ENCODE data around the gene ARIH1.
"Not testable (repeated sequence)": the region's sequence is repeated elsewhere in the genome, so short reads cannot be mapped to it uniquely, and the experiment has no call there.

Gene ARIH1

DNA sequence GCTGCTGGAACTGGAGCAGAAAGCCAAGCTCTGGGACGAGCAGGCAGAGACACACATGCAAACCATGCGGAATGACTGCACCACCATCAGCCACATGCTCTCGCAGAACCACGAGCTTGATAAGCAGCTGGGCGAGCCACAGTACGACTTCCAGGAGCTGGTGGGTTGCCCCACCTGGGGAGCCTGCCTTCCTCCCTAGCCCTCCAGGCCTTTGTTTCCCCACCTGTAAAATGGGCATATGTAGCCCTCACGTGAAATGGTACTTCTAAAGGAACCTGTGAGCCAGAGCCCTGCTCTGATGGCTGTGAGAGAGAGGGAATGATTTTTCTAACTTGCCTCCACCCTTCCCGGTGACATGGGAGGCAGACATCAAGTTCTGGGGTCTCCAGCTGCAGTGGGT, 135.7 kb downstream of the ARIH1 start:
- Histone ChIP-seq H3K9ac (ENCODE audit: low read length) (no peak overlapping the region), H3K27me3 (replicated peaks; ENCODE audit: control insufficient read depth, insufficient read depth, low read length) (no peaks in the 10 kb centered on the region), H3K36me3 (ENCODE audit: control insufficient read depth, insufficient read depth, low read length, severe bottlenecking) (peaks cover 3% of the 10 kb centered on the region), H3K4me1 (ENCODE audit: control insufficient read depth, insufficient read depth, low read length) (no peaks in the 10 kb centered on the region), H3K9me3 (ENCODE audit: control insufficient read depth, low read length) (no peaks in the 10 kb centered on the region), H3K4me3 (ENCODE audit: low read length) (no peak overlapping the region)
- DNase-seq (ENCODE audit: low read depth), result no peak

GRCh38 chr15:72612324-72612723, 138.2 kb downstream of the ARIH1 start:
- not testable (repeated sequence) for DNase-seq (ENCODE audit: low read depth); H3K9ac ChIP-seq (ENCODE audit: low read length); H3K36me3 ChIP-seq (ENCODE audit: control insufficient read depth, insufficient read depth, low read length, severe bottlenecking); H3K4me3 ChIP-seq (ENCODE audit: low read length); H3K4me1 ChIP-seq (ENCODE audit: control insufficient read depth, insufficient read depth, low read length); H3K9me3 ChIP-seq (ENCODE audit: control insufficient read depth, low read length); H3K27me3 ChIP-seq (replicated peaks; ENCODE audit: control insufficient read depth, insufficient read depth, low read length)

DNA sequence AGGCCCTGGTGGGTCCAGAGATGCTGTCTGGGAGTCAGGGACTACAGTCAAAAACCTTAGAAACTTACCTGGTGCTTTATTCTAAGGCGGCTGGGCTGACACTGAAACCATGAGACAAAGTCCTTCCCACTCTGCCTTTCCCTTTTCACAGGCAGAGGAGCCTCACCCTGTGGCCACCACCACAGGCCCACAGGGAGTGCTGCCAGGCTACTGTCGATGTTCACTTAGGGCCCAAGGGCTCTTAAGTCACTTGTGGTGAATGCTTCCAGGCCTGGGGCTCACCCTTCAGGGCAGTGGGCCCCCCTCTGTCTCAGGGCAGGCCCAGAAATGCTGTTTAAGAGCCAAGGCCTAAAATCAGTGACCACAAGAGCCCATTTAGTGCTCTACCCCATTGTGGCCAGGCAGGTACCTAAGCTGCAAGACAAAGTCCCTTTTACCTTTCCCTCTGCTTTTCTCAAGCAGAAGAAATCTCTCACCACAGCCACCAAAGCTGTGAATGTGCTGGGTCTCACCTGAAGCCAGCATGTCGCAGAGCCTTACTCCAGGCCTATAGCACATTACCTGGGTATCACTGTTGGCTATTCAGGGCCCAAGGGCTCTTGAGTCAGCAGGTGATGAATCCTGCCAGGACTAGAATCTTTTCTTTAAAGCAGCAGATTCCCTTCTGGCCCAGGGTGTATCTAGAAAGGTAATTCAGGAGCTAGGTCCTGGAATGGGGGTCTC, 140.8 kb downstream of the ARIH1 start:
- no peaks in the 10 kb centered on the region for H3K9me3 ChIP-seq (ENCODE audit: control insufficient read depth, low read length)
- no peaks in the 10 kb centered on the region for H3K27me3 ChIP-seq (replicated peaks; ENCODE audit: control insufficient read depth, insufficient read depth, low read length)
- no peaks in the 10 kb centered on the region for H3K36me3 ChIP-seq (ENCODE audit: control insufficient read depth, insufficient read depth, low read length, severe bottlenecking)
- H3K9ac ChIP-seq (ENCODE audit: low read length), result no peak overlapping the region
- no peaks in the 10 kb centered on the region for H3K4me1 ChIP-seq (ENCODE audit: control insufficient read depth, insufficient read depth, low read length)
- H3K4me3 ChIP-seq (ENCODE audit: low read length), result no peak overlapping the region
- no peak for DNase-seq (ENCODE audit: low read depth)

DNA sequence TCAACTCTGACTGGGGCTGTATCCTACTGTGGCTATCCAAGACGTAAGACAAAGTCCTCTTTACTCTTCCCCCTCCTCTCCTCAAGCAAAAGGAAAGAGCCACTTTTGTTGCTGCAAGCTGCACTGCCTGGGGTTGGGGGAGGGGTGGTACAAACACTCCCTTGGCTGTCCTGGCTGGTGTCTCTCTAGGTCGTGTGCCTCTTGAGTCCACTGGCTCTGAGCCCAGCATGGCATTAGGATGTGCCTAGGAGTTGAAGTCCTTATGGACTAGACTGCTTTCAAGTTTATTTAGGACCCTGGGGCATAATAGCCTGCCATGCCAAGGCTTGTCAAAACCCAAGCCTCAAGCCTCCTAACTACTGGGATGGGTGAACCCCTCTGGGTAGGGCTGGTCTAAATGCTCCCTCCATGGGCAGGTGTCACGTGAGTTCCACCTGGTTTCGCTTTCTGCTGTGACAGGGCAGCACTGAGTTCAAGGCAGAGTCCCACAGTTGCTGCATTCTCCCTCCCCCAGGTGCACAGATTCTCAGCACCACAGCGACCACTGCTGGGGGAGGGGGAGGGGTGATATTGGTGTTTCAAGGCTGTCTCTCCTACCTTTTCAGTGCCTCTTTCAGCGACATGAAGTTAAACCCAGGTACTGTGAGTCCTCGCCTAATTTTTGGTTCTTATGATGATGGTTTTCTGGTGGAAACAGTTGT, 141.6 kb downstream of the ARIH1 start:
- H3K9me3 ChIP-seq (ENCODE audit: control insufficient read depth, low read length); H3K9ac ChIP-seq (ENCODE audit: low read length); DNase-seq (ENCODE audit: low read depth); H3K4me1 ChIP-seq (ENCODE audit: control insufficient read depth, insufficient read depth, low read length); H3K4me3 ChIP-seq (ENCODE audit: low read length); H3K27me3 ChIP-seq (replicated peaks; ENCODE audit: control insufficient read depth, insufficient read depth, low read length); H3K36me3 ChIP-seq (ENCODE audit: control insufficient read depth, insufficient read depth, low read length, severe bottlenecking): not testable (repeated sequence)

GRCh38 chr15:72616491-72617210, 142.5 kb downstream of the ARIH1 start:
- Histone ChIP-seq H3K4me3 (ENCODE audit: low read length) (no peak overlapping the region), H3K9me3 (ENCODE audit: control insufficient read depth, low read length) (no peaks in the 10 kb centered on the region), H3K36me3 (ENCODE audit: control insufficient read depth, insufficient read depth, low read length, severe bottlenecking) (no peaks in the 10 kb centered on the region), H3K9ac (ENCODE audit: low read length) (no peak overlapping the region), H3K27me3 (replicated peaks; ENCODE audit: control insufficient read depth, insufficient read depth, low read length) (no peaks in the 10 kb centered on the region), H3K4me1 (ENCODE audit: control insufficient read depth, insufficient read depth, low read length) (no peaks in the 10 kb centered on the region)
- DNase-seq (ENCODE audit: low read depth), result no peak

DNA sequence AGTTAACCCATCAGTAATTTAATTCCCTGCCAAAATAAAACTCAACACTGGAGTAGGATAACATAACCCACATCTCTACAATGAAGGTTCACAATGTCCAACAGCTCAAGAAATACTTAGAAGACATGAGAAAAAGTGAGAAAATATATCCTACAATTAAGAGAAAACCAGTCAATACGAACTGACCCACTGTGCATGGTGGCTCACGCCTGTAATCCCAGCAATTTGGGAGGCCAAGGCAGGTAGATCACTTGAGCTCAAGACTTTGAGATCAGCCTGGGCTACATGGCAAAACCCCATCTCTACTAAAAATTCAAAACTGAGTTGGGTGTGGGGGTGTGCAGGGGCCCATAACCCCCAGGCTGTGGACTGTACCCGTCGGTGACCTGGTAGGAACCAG, 149.7 kb downstream of the ARIH1 start:
- H3K9ac ChIP-seq (ENCODE audit: low read length); H3K9me3 ChIP-seq (ENCODE audit: control insufficient read depth, low read length); DNase-seq (ENCODE audit: low read depth); H3K36me3 ChIP-seq (ENCODE audit: control insufficient read depth, insufficient read depth, low read length, severe bottlenecking); H3K27me3 ChIP-seq (replicated peaks; ENCODE audit: control insufficient read depth, insufficient read depth, low read length); H3K4me3 ChIP-seq (ENCODE audit: low read length); H3K4me1 ChIP-seq (ENCODE audit: control insufficient read depth, insufficient read depth, low read length): not testable (repeated sequence)

- not testable (repeated sequence) for H3K27me3 ChIP-seq (replicated peaks; ENCODE audit: control insufficient read depth, insufficient read depth, low read length); H3K4me1 ChIP-seq (ENCODE audit: control insufficient read depth, insufficient read depth, low read length); H3K9me3 ChIP-seq (ENCODE audit: control insufficient read depth, low read length); H3K36me3 ChIP-seq (ENCODE audit: control insufficient read depth, insufficient read depth, low read length, severe bottlenecking); H3K9ac ChIP-seq (ENCODE audit: low read length); H3K4me3 ChIP-seq (ENCODE audit: low read length)
- peak; percentile 1 for DNase-seq (ENCODE audit: low read depth)
These were observed 152.0 kb downstream of the ARIH1 start for GRCh38 chr15:72626153-72626552.

DNA sequence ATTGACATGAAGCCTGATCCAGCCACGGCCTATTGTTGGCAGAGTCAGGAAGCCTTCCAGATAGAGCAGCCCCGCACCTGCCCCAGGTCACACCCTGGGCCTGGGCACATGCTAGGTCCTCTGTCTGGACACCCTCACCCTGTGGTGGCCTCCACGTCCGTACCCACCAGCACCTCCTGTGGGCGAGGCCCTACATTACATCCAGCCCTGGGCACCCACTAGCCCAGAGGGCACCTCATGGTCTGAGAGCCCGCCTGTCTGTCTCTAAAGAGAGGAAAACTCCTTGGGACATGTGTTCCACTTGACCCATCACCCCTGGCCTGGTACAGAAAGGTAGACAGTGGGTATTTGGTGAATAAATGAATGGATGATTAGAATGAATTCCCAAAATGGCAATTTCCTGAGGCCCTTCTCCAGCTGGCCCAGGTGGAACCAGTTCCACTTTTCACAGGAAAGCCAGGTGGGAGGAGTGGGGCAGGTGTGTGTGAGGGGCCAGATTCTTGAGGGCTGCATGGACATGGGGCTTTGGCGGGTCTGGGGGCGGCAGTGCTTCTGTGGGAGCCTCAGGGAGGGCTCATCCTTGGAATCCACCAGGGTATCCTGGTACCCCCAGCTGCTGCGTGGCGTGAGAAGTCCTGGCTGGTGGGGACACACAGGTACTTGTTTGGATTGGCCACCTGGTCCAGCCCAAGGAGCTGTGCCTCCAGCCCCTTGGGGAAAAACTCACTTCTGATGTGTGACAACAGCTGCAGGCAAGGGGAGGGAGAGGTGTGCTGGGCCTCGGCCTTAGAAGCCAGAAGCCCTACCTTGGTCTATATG, 154.3 kb downstream of the ARIH1 start:
- H3K27me3 ChIP-seq (replicated peaks; ENCODE audit: control insufficient read depth, insufficient read depth, low read length); H3K36me3 ChIP-seq (ENCODE audit: control insufficient read depth, insufficient read depth, low read length, severe bottlenecking); DNase-seq (ENCODE audit: low read depth); H3K9me3 ChIP-seq (ENCODE audit: control insufficient read depth, low read length); H3K4me1 ChIP-seq (ENCODE audit: control insufficient read depth, insufficient read depth, low read length); H3K4me3 ChIP-seq (ENCODE audit: low read length); H3K9ac ChIP-seq (ENCODE audit: low read length): not testable (repeated sequence)

GRCh38 chr15:72629068-72629570, 155.0 kb downstream of the ARIH1 start:
- not testable (repeated sequence) for DNase-seq (ENCODE audit: low read depth); H3K27me3 ChIP-seq (replicated peaks; ENCODE audit: control insufficient read depth, insufficient read depth, low read length); H3K9me3 ChIP-seq (ENCODE audit: control insufficient read depth, low read length)

DNA sequence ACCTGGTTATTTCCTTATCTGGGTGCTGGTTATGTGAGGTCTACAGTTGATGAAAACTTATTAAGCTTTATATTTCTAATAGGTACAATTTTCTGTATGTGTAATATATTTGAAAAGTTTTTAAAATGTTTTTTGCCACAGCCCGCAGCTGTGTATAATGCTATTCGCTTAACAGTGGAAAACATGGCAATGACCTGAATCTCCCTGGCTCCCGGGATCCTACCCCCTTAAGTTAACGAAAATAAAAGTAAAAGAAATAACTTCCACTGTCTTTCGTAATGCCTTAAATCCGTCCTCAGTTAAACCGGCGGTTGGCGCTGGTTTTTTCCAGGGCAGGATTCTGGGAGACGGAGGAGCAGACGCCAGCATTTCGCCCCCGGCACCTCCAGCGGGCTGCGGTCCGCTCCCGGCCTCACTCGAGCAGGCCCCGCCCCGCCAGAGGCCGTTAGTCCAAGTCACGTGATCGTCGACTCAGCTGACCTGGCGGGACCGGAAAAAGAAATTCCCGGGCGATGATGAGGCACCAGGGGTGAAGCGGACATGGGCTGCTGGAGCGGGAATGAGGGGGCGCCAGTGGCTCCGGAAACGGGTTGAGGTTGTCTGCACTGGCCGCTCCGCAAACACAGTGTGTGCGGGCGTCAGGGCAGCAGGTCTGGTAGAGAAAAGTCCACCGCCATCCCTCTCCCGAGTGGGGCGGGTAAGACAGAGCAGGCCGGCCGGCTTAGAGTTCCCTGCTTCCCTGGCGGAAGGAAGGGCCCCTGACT, 162.6 kb downstream of the ARIH1 start:
- peak overlapping the region; percentile 54 for H3K4me3 ChIP-seq (ENCODE audit: low read length)
- H3K27me3 ChIP-seq (replicated peaks; ENCODE audit: control insufficient read depth, insufficient read depth, low read length); H3K36me3 ChIP-seq (ENCODE audit: control insufficient read depth, insufficient read depth, low read length, severe bottlenecking); H3K4me1 ChIP-seq (ENCODE audit: control insufficient read depth, insufficient read depth, low read length); H3K9ac ChIP-seq (ENCODE audit: low read length); H3K9me3 ChIP-seq (ENCODE audit: control insufficient read depth, low read length): not testable (repeated sequence)
- DNase-seq (ENCODE audit: low read depth), result peak; percentile 85

More at GRCh38 chr15:72629068-72629570, 155.0 kb downstream of the ARIH1 start:
- H3K36me3 ChIP-seq (ENCODE audit: control insufficient read depth, insufficient read depth, low read length, severe bottlenecking); H3K4me3 ChIP-seq (ENCODE audit: low read length); H3K4me1 ChIP-seq (ENCODE audit: control insufficient read depth, insufficient read depth, low read length); H3K9ac ChIP-seq (ENCODE audit: low read length): not testable (repeated sequence)
